Endothelial cell (in vitro differentiated cells): ENCODE data around the gene DRAP1. TPM values are rescaled to one million over a fixed set of nuclear protein-coding genes. Genes with fewer than 3 reads are reported as not detected.

ENCODE experiments used
- DNase-seq: peaks from one replicate; pipeline ENCODE4 v3.0.0; 2021; ENCODE audit warnings: low spot score
- H3K27ac Mint-ChIP-seq: one replicate; pipeline ENCODE4 v1.8.0; 2021; ENCODE audit warnings: mixed read lengths, inconsistent platforms; ENCODE audit not compliant: unreplicated experiment
- H3K27me3 Mint-ChIP-seq: one replicate; pipeline ENCODE4 v1.8.0; 2021; ENCODE audit warnings: mild to moderate bottlenecking, moderate library complexity, mixed read lengths, inconsistent platforms; ENCODE audit not compliant: unreplicated experiment
- H3K36me3 Mint-ChIP-seq: one replicate; pipeline ENCODE4 v1.8.0; 2021; ENCODE audit warnings: mild to moderate bottlenecking, low read depth, mixed read lengths, inconsistent platforms; ENCODE audit not compliant: unreplicated experiment
- H3K4me1 Mint-ChIP-seq: one replicate; pipeline ENCODE4 v1.8.0; 2021; ENCODE audit warnings: mild to moderate bottlenecking, mixed read lengths, inconsistent platforms; ENCODE audit not compliant: unreplicated experiment
- H3K4me3 Mint-ChIP-seq: one replicate; pipeline ENCODE4 v1.8.0; 2021; ENCODE audit warnings: mild to moderate bottlenecking, mixed read lengths, inconsistent platforms; ENCODE audit not compliant: unreplicated experiment
- H3K9me3 Mint-ChIP-seq: one replicate; pipeline ENCODE4 v1.8.0; 2021; ENCODE audit warnings: mixed read lengths, inconsistent platforms; ENCODE audit not compliant: unreplicated experiment
- total RNA-seq: library from RNA; stranded (reverse); fragmentation: NEBNext Ultra II Directional; extraction: Animal tissue kit (Norgen Biotek cat#: 25700); gene quantifications from one replicate; pipeline ENCODE4 v1.2.1, GENCODE V29; 2021; ENCODE audit not compliant: unreplicated experiment
- TF ChIP-seq, protein P1 (sequence below): fragments of 200-600 bp; sonication (generic); IDR thresholded peaks from one replicate; pipeline ENCODE4 v1.5.0; 2021; ENCODE audit warnings: antibody characterized with exemption; ENCODE audit not compliant: unreplicated experiment

DRAP1 gene
- total RNA-seq, 1 donor from 2014 or later = 79.6 TPM

GRCh38 chr11:65907878-65908277 is 11.3 kb upstream of the DRAP1 start:
- H3K27me3 Mint-ChIP-seq = peaks cover 4% of the 10 kb centered on the region
- DNase-seq = no peak
- no peaks in the 10 kb centered on the region for H3K9me3 Mint-ChIP-seq
- no peaks in the 10 kb centered on the region for H3K36me3 Mint-ChIP-seq
- no peaks in the 10 kb centered on the region for H3K4me1 Mint-ChIP-seq
- H3K27ac Mint-ChIP-seq = no peak overlapping the region
- TF ChIP-seq, protein P1, sequence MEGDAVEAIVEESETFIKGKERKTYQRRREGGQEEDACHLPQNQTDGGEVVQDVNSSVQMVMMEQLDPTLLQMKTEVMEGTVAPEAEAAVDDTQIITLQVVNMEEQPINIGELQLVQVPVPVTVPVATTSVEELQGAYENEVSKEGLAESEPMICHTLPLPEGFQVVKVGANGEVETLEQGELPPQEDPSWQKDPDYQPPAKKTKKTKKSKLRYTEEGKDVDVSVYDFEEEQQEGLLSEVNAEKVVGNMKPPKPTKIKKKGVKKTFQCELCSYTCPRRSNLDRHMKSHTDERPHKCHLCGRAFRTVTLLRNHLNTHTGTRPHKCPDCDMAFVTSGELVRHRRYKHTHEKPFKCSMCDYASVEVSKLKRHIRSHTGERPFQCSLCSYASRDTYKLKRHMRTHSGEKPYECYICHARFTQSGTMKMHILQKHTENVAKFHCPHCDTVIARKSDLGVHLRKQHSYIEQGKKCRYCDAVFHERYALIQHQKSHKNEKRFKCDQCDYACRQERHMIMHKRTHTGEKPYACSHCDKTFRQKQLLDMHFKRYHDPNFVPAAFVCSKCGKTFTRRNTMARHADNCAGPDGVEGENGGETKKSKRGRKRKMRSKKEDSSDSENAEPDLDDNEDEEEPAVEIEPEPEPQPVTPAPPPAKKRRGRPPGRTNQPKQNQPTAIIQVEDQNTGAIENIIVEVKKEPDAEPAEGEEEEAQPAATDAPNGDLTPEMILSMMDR = no peak
- no peak overlapping the region for H3K4me3 Mint-ChIP-seq

DNA sequence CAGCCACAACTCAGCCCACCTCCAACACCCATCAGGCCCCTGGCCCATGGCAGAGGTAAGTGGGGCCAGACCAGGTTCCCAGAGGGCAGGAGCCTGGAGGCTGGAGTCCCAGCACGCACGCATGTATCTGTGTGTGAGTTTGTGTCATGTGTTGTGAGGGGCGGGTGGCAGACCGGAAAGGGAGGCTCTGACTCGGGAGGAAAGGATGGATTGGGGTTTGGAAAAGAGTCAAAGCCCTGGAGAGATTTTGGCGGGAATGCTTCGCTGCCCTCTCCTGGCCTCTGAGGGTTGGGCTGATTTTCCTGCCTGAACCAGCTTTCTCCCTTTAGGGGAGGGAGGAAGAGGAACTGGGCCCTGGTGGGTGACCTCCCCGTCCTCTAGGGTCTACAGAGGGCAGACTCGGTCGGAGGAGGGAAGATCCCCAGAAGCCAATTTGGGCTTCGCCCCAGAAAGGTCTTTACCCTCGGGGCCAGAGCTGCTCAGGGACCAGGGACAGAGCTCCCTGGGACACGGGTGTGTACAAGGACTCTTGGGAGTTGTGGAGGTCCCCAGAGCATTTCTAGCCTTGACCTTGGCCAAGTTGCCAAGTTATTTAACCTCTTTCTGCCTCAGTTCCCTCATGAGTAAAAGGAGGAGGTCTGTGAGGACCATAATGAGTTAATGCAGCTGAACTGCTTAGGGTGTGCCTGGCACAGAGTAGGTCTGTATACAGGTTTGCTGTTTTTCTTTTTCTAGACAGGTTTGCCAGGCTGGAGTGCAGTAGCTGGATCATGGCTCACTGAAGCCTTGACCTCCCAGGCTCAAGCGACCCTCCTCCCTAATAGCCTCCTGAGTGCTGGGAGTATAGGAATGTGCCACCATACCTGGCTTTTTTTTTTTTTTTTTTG is 7.3 kb upstream of the DRAP1 start:
- Mint-ChIP-seq H3K36me3 (peaks cover 5% of the 10 kb centered on the region), H3K27ac (no peak overlapping the region), H3K4me3 (no peak overlapping the region), H3K27me3 (peaks cover 4% of the 10 kb centered on the region), H3K4me1 (peaks cover 9% of the 10 kb centered on the region), H3K9me3 (no peaks in the 10 kb centered on the region)
- TF ChIP-seq, protein P1 = no peak
- no peak for DNase-seq

DNA sequence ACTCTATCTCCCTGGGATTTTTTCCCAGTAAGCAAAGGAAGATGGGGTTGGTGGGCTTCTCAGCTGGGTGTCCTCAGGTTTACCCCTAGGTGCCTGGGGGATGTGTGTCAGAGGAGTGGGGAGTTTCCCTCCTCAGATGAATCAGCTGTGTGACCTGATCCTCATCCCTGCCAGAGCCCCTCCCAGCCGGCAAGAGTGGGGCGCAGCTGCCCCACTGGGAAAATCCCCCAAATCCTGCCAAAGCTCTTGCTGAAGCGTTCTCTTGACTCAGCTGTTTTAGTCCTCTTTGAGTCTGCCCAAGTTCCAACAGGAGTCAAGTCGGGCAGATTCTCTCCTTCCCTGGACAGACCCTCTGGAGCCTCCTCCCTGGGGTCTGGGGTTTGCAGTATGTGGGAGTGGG is 6.4 kb upstream of the DRAP1 start:
- TF ChIP-seq, protein P1 = no peak
- DNase-seq = no peak
- peaks cover 9% of the 10 kb centered on the region for H3K4me1 Mint-ChIP-seq

GRCh38 chr11:65915101-65915820 is 4.0 kb upstream of the DRAP1 start:
- no peak overlapping the region for H3K27ac Mint-ChIP-seq
- H3K36me3 Mint-ChIP-seq = peaks cover 5% of the 10 kb centered on the region
- DNase-seq = no peak
- H3K9me3 Mint-ChIP-seq = no peaks in the 10 kb centered on the region
- H3K4me3 Mint-ChIP-seq = peak overlapping the region; percentile 71
- peaks cover 9% of the 10 kb centered on the region for H3K4me1 Mint-ChIP-seq
- TF ChIP-seq, protein P1 = no peak
- peaks cover 7% of the 10 kb centered on the region for H3K27me3 Mint-ChIP-seq

More for the DNA sequence above, 6.4 kb upstream of the DRAP1 start:
- no peaks in the 10 kb centered on the region for H3K9me3 Mint-ChIP-seq
- no peak overlapping the region for H3K4me3 Mint-ChIP-seq
- peaks cover 5% of the 10 kb centered on the region for H3K36me3 Mint-ChIP-seq
- H3K27ac Mint-ChIP-seq = no peak overlapping the region
- peaks cover 6% of the 10 kb centered on the region for H3K27me3 Mint-ChIP-seq

DNA sequence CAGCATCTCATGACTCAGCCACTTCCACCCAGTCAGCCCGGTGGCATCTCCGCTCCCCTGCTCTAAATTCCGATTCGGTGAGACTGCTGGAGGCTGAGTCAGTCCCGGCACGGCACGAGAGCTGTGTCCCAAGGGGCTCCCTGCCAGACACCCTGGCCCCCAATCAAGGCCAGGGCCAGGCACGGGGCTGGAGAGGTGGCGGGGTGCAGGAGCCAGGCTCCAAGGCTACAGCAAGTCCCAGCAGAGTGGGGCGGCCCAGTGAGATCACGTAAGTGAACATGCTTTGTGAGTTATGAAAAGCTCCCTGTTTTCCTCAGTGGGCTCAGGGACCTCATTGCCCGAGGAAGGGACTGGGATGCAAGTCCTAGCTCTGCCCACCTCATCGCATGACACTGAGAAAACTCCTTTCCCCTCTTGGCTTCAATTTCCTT is 3.4 kb upstream of the DRAP1 start:
- Mint-ChIP-seq H3K9me3 (no peaks in the 10 kb centered on the region), H3K4me1 (peaks cover 9% of the 10 kb centered on the region), H3K27me3 (peaks cover 7% of the 10 kb centered on the region), H3K4me3 (no peak overlapping the region), H3K36me3 (peaks cover 5% of the 10 kb centered on the region), H3K27ac (no peak overlapping the region)
- TF ChIP-seq, protein P1 = no peak
- no peak for DNase-seq
